Measurements from ENCODE around the gene NHERF2. TPM values are rescaled to one million over a fixed set of nuclear protein-coding genes. Genes with fewer than 3 reads are reported as not detected.
A peak's percentile ranks its signal among the peaks of the same experiment; 100 is the strongest.

NHERF2 gene
- total and polyA plus RNA-seq, 9 of the 15 experiments (the other 6 are each of a cell fraction or from before 2014, with no cell fraction given): 0.15 to 42.0 (median 12.5) TPM

DNA sequence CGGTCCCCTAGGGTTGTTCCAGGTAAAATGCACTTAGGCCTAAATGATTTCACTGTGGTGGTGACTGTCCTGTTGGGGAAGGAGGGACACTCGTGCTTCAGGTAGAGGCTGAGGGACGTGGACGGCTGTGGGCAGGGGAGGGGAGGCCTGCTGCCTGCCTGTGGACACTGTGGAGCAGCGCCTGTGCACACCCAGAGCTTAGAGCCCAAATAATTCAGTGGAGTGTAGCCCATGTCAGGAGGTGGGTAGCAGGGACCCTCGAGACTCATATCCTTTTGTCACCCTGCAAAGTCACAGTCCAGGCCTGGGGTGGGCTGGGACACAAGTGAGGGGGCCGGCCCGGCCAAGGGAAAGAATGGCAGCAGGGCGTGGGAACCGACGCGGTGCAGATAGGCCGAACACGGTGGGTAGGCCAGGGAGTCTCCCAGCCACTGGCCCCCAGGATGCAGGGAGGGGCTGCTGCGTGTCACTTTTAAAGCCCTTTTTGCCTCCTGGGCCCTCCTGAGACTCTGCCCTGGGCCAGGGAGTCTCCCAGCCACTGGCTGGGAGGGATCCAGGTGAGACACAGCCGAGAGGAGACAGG is 733 bp upstream of the NHERF2 start:
- H2AFZ ChIP-seq (ENCODE audit: low read depth, low read length): no peak overlapping the region
- DNase-seq (ENCODE audit: extremely low read depth in 1 of 4, low spot score in 3 of 4) (no peak), ATAC-seq (no peak), FAIRE-seq (no peak)
- H3K27me3 ChIP-seq (ENCODE audit: control insufficient read depth in 2 of 2, insufficient read depth in 2 of 2, low read length in 2 of 2): no peaks in the 10 kb centered on the region
- 79% methylated on average over 14 of the region's 16 CpGs for WGBS (ENCODE audit: insufficient coverage, low coverage, missing lambda C conversion rate)
- 0 out of 2 replicates have a peak, but pooled peaks cover 7% of the 10 kb centered on the region for H4K20me1 ChIP-seq (replicated peaks; ENCODE audit: control insufficient read depth, insufficient read depth, low read length)
- intact Hi-C loops (cut with micrococcal nuclease) (no loop called here), in situ Hi-C loops (cut with MboI) (no loop called here)
- H3K9me3 ChIP-seq (replicated peaks; ENCODE audit: control insufficient read depth, insufficient read depth, low read depth, low read length): no peaks in the 10 kb centered on the region
- peaks cover 16% of the 10 kb centered on the region for H3K79me2 ChIP-seq (ENCODE audit: control insufficient read depth, insufficient read depth, low read length)
- H3K9ac ChIP-seq (ENCODE audit: insufficient read depth in 1 of 2, low read depth in 2 of 2, low read length in 2 of 2): peak overlapping the region in 1 of 2 experiments; percentile 86; a peak in 2 of 4 replicates
- POLR2A ChIA-PET: interaction anchor here (0.6 to 1.3 kb wide), 3 partner anchors 127 to 192 kb away, joined by 3 to 14 read pairs (median 6); partner anchors contain the start of gene TRAF7
- no TSS peak for BruUV-seq (replicated peaks)
- CTCF ChIA-PET (ENCODE audit: low intra/inter-chr PET ratio): no interaction called here
- no peak overlapping the region for H3K27ac ChIP-seq (ENCODE audit: extremely low read depth, low read depth, low read length)
- peak overlapping the region; percentile 32; the same call in 1 of the 2 replicates for H3K4me3 ChIP-seq
- H3K4me2 ChIP-seq (ENCODE audit: insufficient read depth, low read length): peak overlapping the region; percentile 69; the same call in 1 of the 2 replicates
- peaks cover 4% of the 10 kb centered on the region; the same call in 1 of the 3 replicates for H3K36me3 ChIP-seq (ENCODE audit: control insufficient read depth, insufficient read depth, low read length)
- peaks cover 23 to 85% of the 10 kb centered on the region in 2 experiments; a peak in 4 of 5 replicates for H3K4me1 ChIP-seq (replicated peaks in 1 of 2; ENCODE audit: control insufficient read depth in 2 of 2, insufficient read depth in 2 of 2, low read length in 2 of 2)
- H3K9me1 ChIP-seq (ENCODE audit: control insufficient read depth, insufficient read depth, low read length): peaks cover 3% of the 10 kb centered on the region
- TF ChIP-seq SP2 (IDR thresholded peaks at IDR 0.05; ENCODE audit: extremely low read depth, low read depth, low read length, poor library complexity, severe bottlenecking): no peak
- TF ChIP-seq FOXM1 (IDR thresholded peaks at IDR 0.05; ENCODE audit: low read depth): no peak
- TF ChIP-seq FOXM1 (CRISPR knock-in tag; IDR thresholded peaks at IDR 0.05; ENCODE audit: low read depth): no peak
- TF ChIP-seq NFE2 (IDR thresholded peaks at IDR 0.05; ENCODE audit: low read depth): no peak
- no peak for TF ChIP-seq CBX8 (IDR thresholded peaks at IDR 0.05; ENCODE audit: borderline replicate concordance, extremely low read depth, low read depth, low read length, poor library complexity, severe bottlenecking)
- TF ChIP-seq TBP (optimal IDR thresholded peaks at IDR 0.05; ENCODE audit: low read depth, low read length): no peak
- TF ChIP-seq MCM5 (IDR thresholded peaks at IDR 0.05; ENCODE audit: low read depth): no peak
- no peak for TF ChIP-seq LCOR (CRISPR knock-in tag; IDR thresholded peaks at IDR 0.05)
- no peak for TF ChIP-seq CHD4 (IDR thresholded peaks at IDR 0.05; ENCODE audit: insufficient read depth, insufficient replicate concordance, low read depth, low read length, poor library complexity, severe bottlenecking)
- TF ChIP-seq, protein P1, sequence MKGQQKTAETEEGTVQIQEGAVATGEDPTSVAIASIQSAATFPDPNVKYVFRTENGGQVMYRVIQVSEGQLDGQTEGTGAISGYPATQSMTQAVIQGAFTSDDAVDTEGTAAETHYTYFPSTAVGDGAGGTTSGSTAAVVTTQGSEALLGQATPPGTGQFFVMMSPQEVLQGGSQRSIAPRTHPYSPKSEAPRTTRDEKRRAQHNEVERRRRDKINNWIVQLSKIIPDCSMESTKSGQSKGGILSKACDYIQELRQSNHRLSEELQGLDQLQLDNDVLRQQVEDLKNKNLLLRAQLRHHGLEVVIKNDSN (CRISPR knock-in tag; IDR thresholded peaks at IDR 0.05): no peak
- TF ChIP-seq MCM3 (IDR thresholded peaks at IDR 0.05): no peak
- TF ChIP-seq, protein P2, sequence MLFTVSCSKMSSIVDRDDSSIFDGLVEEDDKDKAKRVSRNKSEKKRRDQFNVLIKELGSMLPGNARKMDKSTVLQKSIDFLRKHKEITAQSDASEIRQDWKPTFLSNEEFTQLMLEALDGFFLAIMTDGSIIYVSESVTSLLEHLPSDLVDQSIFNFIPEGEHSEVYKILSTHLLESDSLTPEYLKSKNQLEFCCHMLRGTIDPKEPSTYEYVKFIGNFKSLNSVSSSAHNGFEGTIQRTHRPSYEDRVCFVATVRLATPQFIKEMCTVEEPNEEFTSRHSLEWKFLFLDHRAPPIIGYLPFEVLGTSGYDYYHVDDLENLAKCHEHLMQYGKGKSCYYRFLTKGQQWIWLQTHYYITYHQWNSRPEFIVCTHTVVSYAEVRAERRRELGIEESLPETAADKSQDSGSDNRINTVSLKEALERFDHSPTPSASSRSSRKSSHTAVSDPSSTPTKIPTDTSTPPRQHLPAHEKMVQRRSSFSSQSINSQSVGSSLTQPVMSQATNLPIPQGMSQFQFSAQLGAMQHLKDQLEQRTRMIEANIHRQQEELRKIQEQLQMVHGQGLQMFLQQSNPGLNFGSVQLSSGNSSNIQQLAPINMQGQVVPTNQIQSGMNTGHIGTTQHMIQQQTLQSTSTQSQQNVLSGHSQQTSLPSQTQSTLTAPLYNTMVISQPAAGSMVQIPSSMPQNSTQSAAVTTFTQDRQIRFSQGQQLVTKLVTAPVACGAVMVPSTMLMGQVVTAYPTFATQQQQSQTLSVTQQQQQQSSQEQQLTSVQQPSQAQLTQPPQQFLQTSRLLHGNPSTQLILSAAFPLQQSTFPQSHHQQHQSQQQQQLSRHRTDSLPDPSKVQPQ (CRISPR knock-in tag; IDR thresholded peaks at IDR 0.05; ENCODE audit: borderline replicate concordance): no peak
- no peak for TF ChIP-seq JUN (IDR thresholded peaks at IDR 0.05; ENCODE audit: borderline replicate concordance, low read depth, low read length)
- TF ChIP-seq JUN (CRISPR knock-in tag; IDR thresholded peaks at IDR 0.05; ENCODE audit: borderline replicate concordance): no peak
- TF ChIP-seq, protein P3, sequence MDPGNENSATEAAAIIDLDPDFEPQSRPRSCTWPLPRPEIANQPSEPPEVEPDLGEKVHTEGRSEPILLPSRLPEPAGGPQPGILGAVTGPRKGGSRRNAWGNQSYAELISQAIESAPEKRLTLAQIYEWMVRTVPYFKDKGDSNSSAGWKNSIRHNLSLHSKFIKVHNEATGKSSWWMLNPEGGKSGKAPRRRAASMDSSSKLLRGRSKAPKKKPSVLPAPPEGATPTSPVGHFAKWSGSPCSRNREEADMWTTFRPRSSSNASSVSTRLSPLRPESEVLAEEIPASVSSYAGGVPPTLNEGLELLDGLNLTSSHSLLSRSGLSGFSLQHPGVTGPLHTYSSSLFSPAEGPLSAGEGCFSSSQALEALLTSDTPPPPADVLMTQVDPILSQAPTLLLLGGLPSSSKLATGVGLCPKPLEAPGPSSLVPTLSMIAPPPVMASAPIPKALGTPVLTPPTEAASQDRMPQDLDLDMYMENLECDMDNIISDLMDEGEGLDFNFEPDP (CRISPR knock-in tag; IDR thresholded peaks at IDR 0.05): no peak
- no peak for TF ChIP-seq LARP7 (IDR thresholded peaks at IDR 0.05)
- TF ChIP-seq KHSRP (IDR thresholded peaks at IDR 0.05): no peak

All from K562 (cell line).